ENCODE data around the gene ADAT2. TPM values are rescaled to one million over a fixed set of nuclear protein-coding genes. Genes with fewer than 3 reads are reported as not detected.

The ADAT2 gene
- total and polyA plus RNA-seq, 9 donors, result 5.1 to 18.1 (median 8.7) TPM

GRCh38 chr6:143399775-143400174 is 50.7 kb downstream of the ADAT2 start:
- H3K4me1 ChIP-seq (ENCODE audit: control insufficient read depth, insufficient read depth, low read length), result peaks cover 33% of the 10 kb centered on the region
- H3K4me3 ChIP-seq (ENCODE audit: low read length), result no peak overlapping the region
- no peaks in the 10 kb centered on the region for H3K9me3 ChIP-seq (replicated peaks; ENCODE audit: control insufficient read depth, low read depth, low read length)
- peak; percentile 75 for DNase-seq
- H3K36me3 ChIP-seq (ENCODE audit: control insufficient read depth, insufficient read depth, low read length), result no peaks in the 10 kb centered on the region
- H3K27me3 ChIP-seq (ENCODE audit: control insufficient read depth, insufficient read depth, low read length), result no peaks in the 10 kb centered on the region
- peak overlapping the region; percentile 16 for H3K27ac ChIP-seq (ENCODE audit: low read length)
- WGBS (ENCODE audit: insufficient coverage), result no CpG with 5 or more reads among the region's 7 CpGs

- Histone ChIP-seq H3K9me3 (replicated peaks; ENCODE audit: control insufficient read depth, low read depth, low read length) (no peaks in the 10 kb centered on the region), H3K4me3 (ENCODE audit: low read length) (no peak overlapping the region), H3K4me1 (ENCODE audit: control insufficient read depth, insufficient read depth, low read length) (peaks cover 33% of the 10 kb centered on the region), H3K27ac (ENCODE audit: low read length) (no peak overlapping the region), H3K27me3 (ENCODE audit: control insufficient read depth, insufficient read depth, low read length) (no peaks in the 10 kb centered on the region), H3K36me3 (ENCODE audit: control insufficient read depth, insufficient read depth, low read length) (no peaks in the 10 kb centered on the region)
- DNase-seq, result peak; percentile 48
- 10% methylated on average over 5 of the region's 5 CpGs for WGBS (ENCODE audit: insufficient coverage)
Observed at GRCh38 chr6:143399176-143399575, 51.3 kb downstream of the ADAT2 start.

- H3K27me3 ChIP-seq (ENCODE audit: control insufficient read depth, insufficient read depth, low read length), result no peaks in the 10 kb centered on the region
- 43% methylated on average over 4 of the region's 16 CpGs for WGBS (ENCODE audit: insufficient coverage)
- H3K36me3 ChIP-seq (ENCODE audit: control insufficient read depth, insufficient read depth, low read length), result no peaks in the 10 kb centered on the region
- H3K4me3 ChIP-seq (ENCODE audit: low read length), result no peak overlapping the region
- peak; percentile 77 for DNase-seq
- H3K27ac ChIP-seq (ENCODE audit: low read length), result no peak overlapping the region
- H3K9me3 ChIP-seq (replicated peaks; ENCODE audit: control insufficient read depth, low read depth, low read length), result no peaks in the 10 kb centered on the region
- peaks cover 33% of the 10 kb centered on the region for H3K4me1 ChIP-seq (ENCODE audit: control insufficient read depth, insufficient read depth, low read length)
Observed at GRCh38 chr6:143397227-143398222, 53.0 kb downstream of the ADAT2 start.

- Histone ChIP-seq H3K27ac (ENCODE audit: low read length) (no peak overlapping the region), H3K4me3 (ENCODE audit: low read length) (no peak overlapping the region), H3K9me3 (replicated peaks; ENCODE audit: control insufficient read depth, low read depth, low read length) (no peaks in the 10 kb centered on the region), H3K36me3 (ENCODE audit: control insufficient read depth, insufficient read depth, low read length) (no peaks in the 10 kb centered on the region), H3K4me1 (ENCODE audit: control insufficient read depth, insufficient read depth, low read length) (peaks cover 33% of the 10 kb centered on the region), H3K27me3 (ENCODE audit: control insufficient read depth, insufficient read depth, low read length) (no peaks in the 10 kb centered on the region)
- WGBS (ENCODE audit: insufficient coverage), result 64% methylated on average over 10 of the region's 10 CpGs
- peak; percentile 46 for DNase-seq
Observed at GRCh38 chr6:143396497-143397226, 53.8 kb downstream of the ADAT2 start.

- Histone ChIP-seq H3K9me3 (replicated peaks; ENCODE audit: control insufficient read depth, low read depth, low read length) (no peaks in the 10 kb centered on the region), H3K4me1 (ENCODE audit: control insufficient read depth, insufficient read depth, low read length) (peaks cover 28% of the 10 kb centered on the region), H3K27ac (ENCODE audit: low read length) (no peak overlapping the region), H3K36me3 (ENCODE audit: control insufficient read depth, insufficient read depth, low read length) (no peaks in the 10 kb centered on the region), H3K27me3 (ENCODE audit: control insufficient read depth, insufficient read depth, low read length) (no peaks in the 10 kb centered on the region), H3K4me3 (ENCODE audit: low read length) (no peak overlapping the region)
- DNase-seq, result no peak
- WGBS (ENCODE audit: insufficient coverage), result 100% methylated on average over 3 of the region's 5 CpGs
Observed at GRCh38 chr6:143395699-143396098, 54.8 kb downstream of the ADAT2 start.

- peak; percentile 20 for DNase-seq
- Histone ChIP-seq H3K27me3 (ENCODE audit: control insufficient read depth, insufficient read depth, low read length) (no peaks in the 10 kb centered on the region), H3K27ac (ENCODE audit: low read length) (no peak overlapping the region), H3K4me1 (ENCODE audit: control insufficient read depth, insufficient read depth, low read length) (peaks cover 23% of the 10 kb centered on the region), H3K36me3 (ENCODE audit: control insufficient read depth, insufficient read depth, low read length) (no peaks in the 10 kb centered on the region), H3K9me3 (replicated peaks; ENCODE audit: control insufficient read depth, low read depth, low read length) (no peaks in the 10 kb centered on the region), H3K4me3 (ENCODE audit: low read length) (no peak overlapping the region)
- WGBS (ENCODE audit: insufficient coverage), result 80% methylated on average over 1 of the region's 4 CpGs
Observed at GRCh38 chr6:143394389-143394788, 56.1 kb downstream of the ADAT2 start.

- H3K27me3 ChIP-seq (ENCODE audit: control insufficient read depth, insufficient read depth, low read length), result no peaks in the 10 kb centered on the region
- no peaks in the 10 kb centered on the region for H3K9me3 ChIP-seq (replicated peaks; ENCODE audit: control insufficient read depth, low read depth, low read length)
- H3K4me3 ChIP-seq (ENCODE audit: low read length), result no peak overlapping the region
- H3K27ac ChIP-seq (ENCODE audit: low read length), result no peak overlapping the region
- H3K4me1 ChIP-seq (ENCODE audit: control insufficient read depth, insufficient read depth, low read length), result no peaks in the 10 kb centered on the region
- DNase-seq, result no peak
- H3K36me3 ChIP-seq (ENCODE audit: control insufficient read depth, insufficient read depth, low read length), result no peaks in the 10 kb centered on the region
- WGBS (ENCODE audit: insufficient coverage), result 80% methylated on average over 1 of the region's 3 CpGs
Observed at GRCh38 chr6:143390278-143390677, 60.2 kb downstream of the ADAT2 start.

- no CpG with 5 or more reads among the region's 2 CpGs for WGBS (ENCODE audit: insufficient coverage)
- H3K27ac ChIP-seq (ENCODE audit: low read length), result no peak overlapping the region
- H3K9me3 ChIP-seq (replicated peaks; ENCODE audit: control insufficient read depth, low read depth, low read length), result no peaks in the 10 kb centered on the region
- DNase-seq, result no peak
- H3K36me3 ChIP-seq (ENCODE audit: control insufficient read depth, insufficient read depth, low read length), result no peaks in the 10 kb centered on the region
- no peaks in the 10 kb centered on the region for H3K4me1 ChIP-seq (ENCODE audit: control insufficient read depth, insufficient read depth, low read length)
- H3K4me3 ChIP-seq (ENCODE audit: low read length), result no peak overlapping the region
- no peaks in the 10 kb centered on the region for H3K27me3 ChIP-seq (ENCODE audit: control insufficient read depth, insufficient read depth, low read length)
Observed at GRCh38 chr6:143385636-143386035, 64.9 kb downstream of the ADAT2 start.

GRCh38 chr6:143376861-143377260 is 73.6 kb downstream of the ADAT2 start:
- Histone ChIP-seq H3K27me3 (ENCODE audit: control insufficient read depth, insufficient read depth, low read length) (no peaks in the 10 kb centered on the region), H3K36me3 (ENCODE audit: control insufficient read depth, insufficient read depth, low read length) (no peaks in the 10 kb centered on the region), H3K4me3 (ENCODE audit: low read length) (no peak overlapping the region), H3K9me3 (replicated peaks; ENCODE audit: control insufficient read depth, low read depth, low read length) (no peaks in the 10 kb centered on the region), H3K27ac (ENCODE audit: low read length) (no peak overlapping the region), H3K4me1 (ENCODE audit: control insufficient read depth, insufficient read depth, low read length) (no peaks in the 10 kb centered on the region)
- no peak for DNase-seq

- no peaks in the 10 kb centered on the region for H3K27me3 ChIP-seq (ENCODE audit: control insufficient read depth, insufficient read depth, low read length)
- no CpG with 5 or more reads among the region's 3 CpGs for WGBS (ENCODE audit: insufficient coverage)
Observed at GRCh38 chr6:143376375-143376774, 74.1 kb downstream of the ADAT2 start.

More at GRCh38 chr6:143376375-143376774, 74.1 kb downstream of the ADAT2 start:
- H3K4me3 ChIP-seq (ENCODE audit: low read length), result no peak overlapping the region
- H3K4me1 ChIP-seq (ENCODE audit: control insufficient read depth, insufficient read depth, low read length), result no peaks in the 10 kb centered on the region
- DNase-seq, result no peak
- no peaks in the 10 kb centered on the region for H3K9me3 ChIP-seq (replicated peaks; ENCODE audit: control insufficient read depth, low read depth, low read length)
- no peaks in the 10 kb centered on the region for H3K36me3 ChIP-seq (ENCODE audit: control insufficient read depth, insufficient read depth, low read length)
- H3K27ac ChIP-seq (ENCODE audit: low read length), result no peak overlapping the region

Data from muscle of leg (tissue), 11 donors.